OCI-LY7 (cell line): ENCODE results near the gene CAMSAP2.

ENCODE experiments used
- EZH2phosphoT487 ChIP-seq: fragments of 200-600 bp; sonication (generic); IDR thresholded peaks from 2 replicates; pipeline ENCODE4 v1.6.1; 2018; ENCODE audit warnings: low read depth, borderline replicate concordance, mild to moderate bottlenecking, mixed run types, antibody characterized with exemption, low read length, moderate library complexity, mixed read lengths
- TF ChIP-seq, protein P1 (sequence below): fragments of 200-600 bp; sonication (generic); conservative IDR thresholded peaks from 2 replicates; pipeline ENCODE4 v1.5.1; 2014; ENCODE audit warnings: mild to moderate bottlenecking, antibody characterized with exemption, low read length, moderate library complexity, mixed read lengths

DNA sequence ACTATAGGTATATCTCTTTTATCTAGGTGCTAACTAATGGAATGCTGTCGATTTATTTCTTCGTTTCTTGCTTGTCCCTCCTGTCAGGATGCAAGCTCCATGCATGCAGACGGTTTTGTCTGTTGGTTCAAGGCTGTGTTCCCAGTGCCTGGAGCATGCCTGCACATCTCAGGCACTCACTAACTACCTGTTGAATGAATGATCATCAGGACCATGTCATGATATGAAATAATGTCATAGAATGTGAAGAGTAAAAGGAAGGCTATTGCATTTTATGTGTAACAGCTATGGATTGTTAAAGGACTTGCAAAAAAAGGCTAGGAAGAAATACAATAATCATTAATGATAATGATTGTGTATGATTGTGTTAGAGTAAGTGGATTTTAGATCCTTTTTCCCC lies 138.3 kb downstream of the CAMSAP2 start:
- TF ChIP-seq, protein P1, sequence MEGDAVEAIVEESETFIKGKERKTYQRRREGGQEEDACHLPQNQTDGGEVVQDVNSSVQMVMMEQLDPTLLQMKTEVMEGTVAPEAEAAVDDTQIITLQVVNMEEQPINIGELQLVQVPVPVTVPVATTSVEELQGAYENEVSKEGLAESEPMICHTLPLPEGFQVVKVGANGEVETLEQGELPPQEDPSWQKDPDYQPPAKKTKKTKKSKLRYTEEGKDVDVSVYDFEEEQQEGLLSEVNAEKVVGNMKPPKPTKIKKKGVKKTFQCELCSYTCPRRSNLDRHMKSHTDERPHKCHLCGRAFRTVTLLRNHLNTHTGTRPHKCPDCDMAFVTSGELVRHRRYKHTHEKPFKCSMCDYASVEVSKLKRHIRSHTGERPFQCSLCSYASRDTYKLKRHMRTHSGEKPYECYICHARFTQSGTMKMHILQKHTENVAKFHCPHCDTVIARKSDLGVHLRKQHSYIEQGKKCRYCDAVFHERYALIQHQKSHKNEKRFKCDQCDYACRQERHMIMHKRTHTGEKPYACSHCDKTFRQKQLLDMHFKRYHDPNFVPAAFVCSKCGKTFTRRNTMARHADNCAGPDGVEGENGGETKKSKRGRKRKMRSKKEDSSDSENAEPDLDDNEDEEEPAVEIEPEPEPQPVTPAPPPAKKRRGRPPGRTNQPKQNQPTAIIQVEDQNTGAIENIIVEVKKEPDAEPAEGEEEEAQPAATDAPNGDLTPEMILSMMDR, result no peak
- no peak for TF ChIP-seq EZH2phosphoT487
